ENCODE results near the gene LIMCH1. TPM values are rescaled to one million over a fixed set of nuclear protein-coding genes. Genes with fewer than 3 reads are reported as not detected.
A peak's percentile ranks its signal among the peaks of the same experiment; 100 is the strongest.

LIMCH1 gene
- total RNA-seq, 1 donor: 8.7 TPM

DNA sequence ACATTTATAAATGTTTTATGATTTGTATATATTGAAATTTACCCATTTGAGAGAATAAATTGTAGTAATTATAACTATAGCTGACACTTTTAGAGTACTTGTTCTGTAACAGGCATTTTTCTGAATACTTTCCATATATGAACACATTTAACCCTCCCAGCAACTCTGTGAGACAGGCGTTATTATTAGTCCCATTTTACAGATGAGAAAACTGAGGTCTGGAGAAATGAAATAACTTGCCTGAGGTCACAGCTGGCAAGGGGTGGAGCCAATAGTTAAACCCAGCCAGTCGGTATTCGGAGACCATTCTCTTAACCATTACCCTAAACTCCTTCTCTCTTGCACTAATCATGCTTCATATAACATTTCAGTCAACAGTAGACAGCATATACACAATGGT is 72.5 kb downstream of the LIMCH1 start:
- H3K4me3 ChIP-seq (ENCODE audit: low read depth, low read length): no peak overlapping the region
- no peak for DNase-seq (ENCODE audit: low read depth)
- TF ChIP-seq, protein P1, sequence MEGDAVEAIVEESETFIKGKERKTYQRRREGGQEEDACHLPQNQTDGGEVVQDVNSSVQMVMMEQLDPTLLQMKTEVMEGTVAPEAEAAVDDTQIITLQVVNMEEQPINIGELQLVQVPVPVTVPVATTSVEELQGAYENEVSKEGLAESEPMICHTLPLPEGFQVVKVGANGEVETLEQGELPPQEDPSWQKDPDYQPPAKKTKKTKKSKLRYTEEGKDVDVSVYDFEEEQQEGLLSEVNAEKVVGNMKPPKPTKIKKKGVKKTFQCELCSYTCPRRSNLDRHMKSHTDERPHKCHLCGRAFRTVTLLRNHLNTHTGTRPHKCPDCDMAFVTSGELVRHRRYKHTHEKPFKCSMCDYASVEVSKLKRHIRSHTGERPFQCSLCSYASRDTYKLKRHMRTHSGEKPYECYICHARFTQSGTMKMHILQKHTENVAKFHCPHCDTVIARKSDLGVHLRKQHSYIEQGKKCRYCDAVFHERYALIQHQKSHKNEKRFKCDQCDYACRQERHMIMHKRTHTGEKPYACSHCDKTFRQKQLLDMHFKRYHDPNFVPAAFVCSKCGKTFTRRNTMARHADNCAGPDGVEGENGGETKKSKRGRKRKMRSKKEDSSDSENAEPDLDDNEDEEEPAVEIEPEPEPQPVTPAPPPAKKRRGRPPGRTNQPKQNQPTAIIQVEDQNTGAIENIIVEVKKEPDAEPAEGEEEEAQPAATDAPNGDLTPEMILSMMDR (IDR thresholded peaks at IDR 0.05; ENCODE audit: insufficient read depth, low read length): no peak

GRCh38 chr4:41611124-41611838 is 73.3 kb downstream of the LIMCH1 start:
- H3K4me3 ChIP-seq (ENCODE audit: low read depth, low read length): no peak overlapping the region
- no peak for DNase-seq (ENCODE audit: low read depth)
- TF ChIP-seq, protein P1 (IDR thresholded peaks at IDR 0.05; ENCODE audit: insufficient read depth, low read length): no peak

DNA sequence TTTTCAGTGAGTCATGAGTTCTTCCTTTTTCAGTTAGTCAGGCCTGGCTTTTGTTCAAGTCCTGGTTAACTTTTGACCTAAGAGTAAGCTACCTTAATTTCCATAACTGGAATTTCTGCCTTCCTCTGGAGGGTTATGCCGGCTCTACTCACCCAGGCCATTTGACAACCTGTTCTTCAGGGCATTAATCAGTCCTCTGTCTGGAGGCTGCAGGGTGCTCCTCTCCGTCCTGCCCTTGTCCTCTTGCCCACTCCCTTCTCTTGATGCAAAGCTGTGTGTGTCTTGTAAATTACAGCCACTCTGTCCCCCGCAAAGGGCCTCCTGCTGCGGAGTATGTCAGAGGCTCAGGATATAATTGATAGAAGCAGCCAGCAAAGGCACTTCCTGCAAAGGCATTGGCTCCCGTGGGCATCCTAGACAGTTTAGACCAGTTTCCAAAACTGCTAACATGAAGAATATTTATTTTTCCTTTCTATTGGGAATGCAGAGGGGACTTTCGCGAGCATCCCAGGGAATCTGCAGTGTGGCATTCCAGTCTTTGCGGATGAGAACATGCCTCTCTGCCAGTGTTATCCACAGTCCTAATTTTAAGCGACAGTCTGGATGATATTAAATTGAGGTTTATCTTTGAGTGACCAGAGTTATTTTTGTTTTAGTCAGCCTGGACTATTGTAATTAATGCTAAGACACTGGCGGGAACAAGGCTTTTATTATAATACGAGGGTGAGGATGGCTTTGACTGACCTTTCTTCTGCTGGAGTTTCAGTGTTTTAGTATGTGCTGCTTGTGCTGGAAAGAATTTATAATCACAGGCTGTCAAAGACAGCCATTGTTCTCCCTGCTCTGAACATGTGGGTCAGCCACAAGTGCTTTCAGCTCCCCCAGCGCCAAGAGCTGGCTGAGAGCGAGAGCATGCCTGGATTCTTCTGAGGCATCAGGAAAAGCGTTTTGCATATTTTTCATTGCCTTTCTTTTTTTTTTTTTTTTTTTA is 74.2 kb downstream of the LIMCH1 start:
- H3K4me3 ChIP-seq (ENCODE audit: low read depth, low read length): no peak overlapping the region
- peak; percentile 62 for DNase-seq (ENCODE audit: low read depth)

GRCh38 chr4:41613386-41613785 is 75.4 kb downstream of the LIMCH1 start:
- no peak overlapping the region for H3K4me3 ChIP-seq (ENCODE audit: low read depth, low read length)
- no peak for DNase-seq (ENCODE audit: low read depth)
- TF ChIP-seq, protein P1 (IDR thresholded peaks at IDR 0.05; ENCODE audit: insufficient read depth, low read length): no peak

More for the DNA sequence above, 74.2 kb downstream of the LIMCH1 start:
- TF ChIP-seq, protein P1 (IDR thresholded peaks at IDR 0.05; ENCODE audit: insufficient read depth, low read length): no peak

DNA sequence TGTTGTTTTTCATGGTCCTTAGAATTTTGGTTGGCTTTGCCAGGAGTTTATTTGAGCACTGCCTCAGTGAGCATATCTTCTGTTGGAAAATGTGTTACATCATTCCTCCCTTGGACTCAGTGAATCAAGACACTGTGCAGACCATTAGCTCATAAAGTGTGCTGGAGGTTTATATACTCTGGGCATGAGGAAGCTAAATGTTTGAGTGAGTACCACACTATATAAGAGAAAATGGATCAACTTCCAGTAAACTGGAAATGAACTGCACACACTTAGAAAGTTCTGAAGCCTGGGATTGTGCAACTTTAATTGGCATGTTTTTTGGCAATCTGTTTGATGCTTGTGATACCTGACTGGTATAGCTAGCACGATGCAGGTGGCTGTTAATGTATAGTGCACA is 75.9 kb downstream of the LIMCH1 start:
- DNase-seq (ENCODE audit: low read depth): no peak
- no peak overlapping the region for H3K4me3 ChIP-seq (ENCODE audit: low read depth, low read length)
- TF ChIP-seq, protein P1 (IDR thresholded peaks at IDR 0.05; ENCODE audit: insufficient read depth, low read length): no peak

GRCh38 chr4:41614519-41614918 is 76.6 kb downstream of the LIMCH1 start:
- DNase-seq (ENCODE audit: low read depth): no peak
- no peak overlapping the region for H3K4me3 ChIP-seq (ENCODE audit: low read depth, low read length)
- TF ChIP-seq, protein P1 (IDR thresholded peaks at IDR 0.05; ENCODE audit: insufficient read depth, low read length): no peak
